CD4-positive, alpha-beta T cell treated with Interleukin-15 for 1 hour (primary cell): ENCODE data around the gene SCYGR6.
A peak's percentile ranks its signal among the peaks of the same experiment; 100 is the strongest.
"Not testable (repeated sequence)": the region's sequence is repeated elsewhere in the genome, so short reads cannot be mapped to it uniquely, and the experiment has no call there.

Experiments
- DNase-seq: peaks from one replicate; pipeline ENCODE4 v3.0.0-alpha.2; 2020

The SCYGR6 gene, protein sequence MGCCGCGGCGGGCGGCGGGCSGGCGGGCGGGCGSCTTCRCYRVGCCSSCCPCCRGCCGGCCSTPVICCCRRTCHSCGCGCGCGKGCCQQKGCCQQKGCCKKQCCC

DNA sequence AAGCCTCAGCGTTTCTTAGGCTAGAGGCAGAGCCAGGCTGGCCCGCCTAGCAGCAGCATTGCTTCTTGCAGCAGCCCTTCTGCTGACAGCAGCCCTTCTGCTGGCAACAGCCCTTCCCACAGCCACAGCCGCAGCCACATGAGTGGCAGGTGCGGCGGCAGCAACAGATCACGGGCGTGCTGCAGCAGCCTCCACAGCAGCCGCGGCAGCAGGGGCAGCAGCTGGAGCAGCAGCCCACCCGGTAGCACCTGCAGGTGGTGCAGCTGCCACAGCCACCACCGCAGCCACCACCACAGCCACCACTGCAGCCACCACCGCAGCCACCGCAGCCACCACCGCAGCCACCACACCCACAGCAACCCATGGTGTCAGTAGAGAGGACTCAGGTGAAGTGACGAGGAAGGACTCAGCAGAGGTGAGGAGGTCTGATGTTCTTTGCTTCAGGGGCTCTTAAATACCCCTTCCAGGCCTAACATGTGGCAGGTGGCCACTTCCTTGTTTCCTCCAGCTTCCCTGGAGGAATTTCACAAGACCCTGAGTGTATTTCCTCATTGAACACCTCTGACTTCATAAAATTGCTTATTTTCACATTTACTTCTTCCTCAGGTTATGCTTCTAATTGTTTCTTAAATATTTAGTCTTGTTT is at the start of gene SCYGR6:
Gene SCYGR6 (minus strand): TSS at position 364 of the 646 bp plus-strand sequence. CDS start 0 bp downstream, at position 364.
- DNase-seq: no peak

DNA sequence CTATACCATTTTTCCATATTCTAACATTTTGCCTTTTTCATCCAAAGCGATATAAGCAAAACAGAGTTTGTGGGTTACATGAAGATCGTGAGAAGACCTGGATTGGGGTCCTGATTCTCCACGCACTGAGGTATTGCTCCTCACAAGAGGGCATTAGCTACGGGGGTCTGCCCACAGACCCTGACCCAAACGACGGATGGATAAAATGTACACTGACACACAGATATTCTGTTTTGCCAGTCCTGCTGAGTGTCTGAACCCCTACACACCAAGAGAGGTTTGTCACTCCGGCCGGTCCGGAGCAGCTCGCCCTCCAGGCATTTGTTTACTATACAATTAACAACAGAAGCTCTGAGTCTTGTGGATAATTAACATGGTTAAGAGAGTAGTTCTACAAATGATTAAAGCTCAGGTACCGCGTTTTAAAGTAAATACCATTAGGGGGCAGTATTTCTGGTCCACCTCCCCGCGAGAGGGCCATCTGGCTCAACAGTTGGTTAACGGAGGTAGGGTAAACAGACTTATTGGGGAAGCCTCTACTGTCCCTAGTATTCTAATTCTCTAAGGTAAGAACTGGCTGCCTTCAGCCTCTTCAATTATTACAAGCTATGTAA is 49.6 kb upstream of the SCYGR6 start:
- DNase-seq: no peak

DNA sequence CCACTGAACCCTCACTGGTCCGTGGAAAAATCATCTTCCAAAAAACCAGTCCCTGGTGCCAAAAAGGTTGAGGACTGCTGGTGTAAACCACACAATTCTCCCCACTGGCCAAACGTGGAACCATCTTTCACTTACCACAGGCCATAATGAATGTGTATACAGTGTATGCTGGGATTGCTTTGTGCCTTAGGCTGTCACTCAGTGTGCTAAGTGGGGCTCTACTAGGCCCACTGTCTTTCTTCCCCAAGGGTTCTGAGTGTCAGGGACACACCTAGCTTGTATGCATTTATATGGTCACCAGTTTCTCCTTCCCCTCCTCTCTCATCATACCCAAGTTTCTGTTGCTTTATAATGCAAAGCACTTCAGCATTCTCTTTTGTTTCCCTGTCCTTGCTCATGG is 48.4 kb upstream of the SCYGR6 start:
- DNase-seq: no peak

DNA sequence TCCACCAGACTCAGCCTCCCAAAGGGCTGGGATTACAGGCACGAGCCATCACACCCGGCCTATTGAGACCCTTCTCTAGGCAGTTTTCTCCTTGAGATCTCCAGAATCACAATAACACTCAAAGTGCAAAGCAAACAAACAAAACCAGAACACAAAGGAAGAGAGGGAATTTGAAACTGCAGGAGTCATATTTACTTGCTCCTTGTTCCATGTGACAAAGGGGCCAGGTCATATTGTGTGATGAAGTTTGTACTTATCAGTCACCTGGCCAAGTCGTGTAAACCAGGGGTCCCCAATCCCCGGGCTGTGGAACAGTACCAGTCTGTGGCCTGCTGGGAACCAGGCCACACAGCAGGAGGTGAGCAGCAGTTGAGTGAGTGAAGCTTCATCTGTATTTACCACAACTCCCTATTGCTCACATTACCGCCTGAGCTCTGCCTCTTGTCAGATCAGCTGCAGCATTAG is 47.7 kb upstream of the SCYGR6 start:
- DNase-seq: no peak

DNA sequence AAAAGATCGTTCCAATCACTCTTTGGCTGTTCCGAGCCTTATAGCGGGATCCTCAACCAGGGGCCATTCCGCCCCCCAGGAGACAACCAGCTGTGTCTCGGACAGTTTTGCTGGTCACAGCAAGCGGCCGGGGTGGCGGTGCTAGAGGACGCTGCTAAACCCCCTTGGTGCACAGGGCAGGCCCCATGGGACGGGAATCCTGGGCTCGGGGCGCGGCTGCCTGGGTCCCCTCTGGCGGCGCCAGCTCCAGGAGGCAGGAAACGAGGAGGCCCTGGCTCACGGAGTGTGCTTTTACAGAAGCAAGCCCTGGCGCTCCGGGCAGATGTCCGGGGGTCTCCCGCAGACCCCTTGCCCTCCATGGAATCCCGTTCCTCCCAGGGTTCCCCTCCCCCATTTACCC is 43.3 kb upstream of the SCYGR6 start:
- no peak for DNase-seq

DNA sequence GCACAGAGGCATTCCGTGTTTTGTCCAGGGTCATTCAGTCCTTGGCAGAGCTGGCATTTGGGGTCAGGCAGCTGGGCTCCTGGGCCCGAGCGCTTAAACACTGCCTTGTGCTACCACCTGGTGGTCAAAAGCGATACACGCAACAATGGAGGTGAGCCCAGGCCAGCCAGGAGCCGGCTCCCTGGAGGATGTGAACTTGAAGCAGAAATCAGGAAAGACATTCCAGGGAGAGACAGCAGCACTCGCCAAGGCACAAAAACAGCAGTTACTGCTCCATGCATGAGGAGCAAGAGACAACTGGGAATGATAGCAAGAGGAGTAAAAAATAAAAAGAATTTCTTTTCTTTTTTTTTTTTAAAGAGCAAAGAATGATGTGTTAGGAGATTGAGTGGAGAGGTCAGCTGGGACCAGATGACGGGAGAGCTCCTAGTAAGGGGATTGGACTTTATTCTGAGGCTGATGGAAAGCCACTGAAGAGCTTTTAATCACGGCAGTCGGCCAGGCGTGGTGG is 41.9 kb upstream of the SCYGR6 start:
- DNase-seq: peak; percentile 36

DNA sequence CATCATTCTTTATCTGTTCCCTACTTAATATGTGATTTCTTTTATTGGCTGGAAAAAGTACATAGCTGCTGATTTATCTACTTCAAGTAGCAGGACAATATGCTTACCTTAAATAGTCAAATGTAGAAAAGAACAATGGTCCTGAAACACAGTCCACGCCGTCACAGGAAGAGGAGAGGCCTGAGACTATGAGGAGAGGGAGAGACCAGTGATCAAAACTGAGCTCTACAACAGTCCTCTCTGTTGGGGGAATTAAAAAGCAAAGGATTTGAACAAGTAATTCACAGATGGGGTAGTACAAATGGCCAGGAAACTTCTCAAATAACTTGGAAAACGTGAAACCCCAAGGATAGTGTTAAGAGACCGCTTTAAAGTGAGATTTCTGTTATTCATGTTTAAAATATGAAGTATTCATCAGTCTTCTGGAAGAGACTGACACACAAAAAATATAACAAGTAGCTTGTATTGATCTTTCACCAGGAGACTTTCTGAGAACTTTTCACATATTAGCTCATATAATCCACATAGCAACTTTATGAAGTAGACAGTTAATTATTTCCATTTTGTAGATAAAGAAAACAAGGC is 41.3 kb upstream of the SCYGR6 start:
- DNase-seq: no peak

DNA sequence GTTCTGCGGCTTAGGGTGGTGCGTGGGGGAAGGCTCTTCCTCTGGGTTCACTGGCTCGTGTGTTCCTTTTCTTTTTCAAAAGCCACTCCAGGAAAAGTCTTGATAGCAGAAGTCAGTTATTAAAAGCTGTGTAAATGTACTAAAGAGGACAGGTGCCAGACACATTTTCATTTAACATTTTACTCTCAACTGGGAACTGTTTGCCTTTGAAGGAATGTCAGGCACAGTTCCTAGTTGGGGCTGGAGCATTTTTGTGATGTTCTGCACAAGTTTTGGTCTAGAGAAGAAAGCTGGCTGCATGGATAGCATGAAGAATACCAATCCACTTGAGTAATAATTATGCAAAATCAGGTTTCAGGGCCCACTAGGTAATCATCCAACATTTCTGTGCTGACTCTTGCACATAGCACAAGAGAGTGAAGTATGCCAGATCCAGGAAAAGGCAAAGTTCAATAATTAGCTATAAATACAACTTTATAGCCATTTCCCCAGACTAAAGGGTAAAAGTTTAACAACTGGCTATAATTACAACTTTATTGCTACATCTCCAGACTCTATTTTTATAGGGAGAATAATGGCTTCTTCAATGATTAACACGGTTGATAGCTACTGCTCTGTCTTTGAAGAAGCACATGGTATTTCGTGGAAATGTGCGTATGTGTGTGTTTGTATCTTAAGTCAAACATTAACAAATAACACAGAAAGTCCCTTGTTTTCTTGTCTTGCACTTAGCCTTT is 37.4 kb upstream of the SCYGR6 start:
- no peak for DNase-seq

DNA sequence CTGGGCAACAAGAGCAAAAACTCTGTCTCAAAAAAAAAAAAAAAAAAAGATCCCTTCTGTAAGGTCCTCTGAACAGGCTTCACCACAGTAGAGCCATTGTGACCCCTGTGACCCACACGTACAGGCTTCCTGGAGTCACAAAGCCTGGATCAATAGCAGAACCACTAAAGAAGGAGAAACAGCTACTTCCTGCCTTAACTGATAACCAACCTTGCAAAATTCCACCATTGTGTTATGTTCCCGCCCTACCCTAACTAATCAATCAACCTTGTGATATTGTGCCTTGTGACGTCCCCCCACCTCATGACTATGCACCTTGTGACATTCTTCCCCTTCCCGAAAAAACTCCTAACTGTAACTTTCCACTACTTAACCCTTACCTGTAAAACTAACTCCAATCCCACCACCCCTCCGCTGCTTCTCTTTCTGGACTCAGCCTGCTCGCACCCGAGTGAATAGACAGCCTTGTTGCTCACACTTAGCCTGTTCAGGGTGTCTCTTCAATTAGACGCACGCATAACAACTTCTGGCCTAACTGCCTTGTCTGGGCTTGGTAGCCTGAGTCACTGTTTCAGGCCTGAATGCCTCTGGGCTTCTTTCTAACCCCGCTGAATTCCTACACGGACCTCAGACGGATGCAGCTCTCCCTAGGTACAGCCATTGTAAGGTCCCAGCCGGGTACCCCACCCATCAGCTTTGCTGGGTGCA is 35.0 kb upstream of the SCYGR6 start:
- DNase-seq: no peak

DNA sequence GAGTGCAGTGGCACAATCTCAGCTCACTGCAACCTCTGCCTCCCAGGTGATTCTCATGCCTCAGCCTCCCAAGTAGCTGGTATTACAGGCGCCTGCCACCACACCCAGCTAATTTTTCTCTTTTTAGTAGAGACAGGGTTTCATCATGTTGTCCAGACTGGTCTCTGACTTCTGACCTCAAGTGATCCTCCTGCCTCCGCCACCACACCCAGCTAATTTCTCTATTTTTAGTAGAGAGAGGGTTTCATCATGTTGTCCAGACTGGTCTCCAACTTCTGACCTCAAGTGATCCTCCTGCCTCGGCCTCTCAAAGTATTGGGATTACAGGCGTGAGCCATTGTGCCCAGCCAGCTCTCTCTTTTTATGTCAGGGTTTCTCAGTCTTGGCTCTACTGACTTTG is 31.7 kb upstream of the SCYGR6 start:
- not testable (repeated sequence) for DNase-seq

DNA sequence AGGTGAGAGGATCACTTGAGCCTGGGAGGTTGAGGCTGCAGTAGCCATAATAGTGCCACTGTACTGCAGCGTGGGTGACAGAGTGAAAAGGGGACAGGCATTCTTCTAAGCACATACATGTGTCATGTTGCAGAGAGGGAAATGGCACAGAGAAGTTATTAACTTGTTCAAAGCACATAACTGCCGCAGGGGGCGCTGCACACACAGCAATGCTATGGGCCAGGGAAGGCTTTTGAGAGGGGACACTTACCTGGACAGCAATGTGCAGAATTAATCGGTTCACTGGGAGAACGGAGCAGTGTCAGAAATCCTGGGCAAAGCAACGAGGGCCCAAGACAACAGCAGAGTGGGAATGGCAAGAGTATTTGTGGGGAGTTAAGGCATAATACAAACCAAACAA is 23.5 kb upstream of the SCYGR6 start:
- no peak for DNase-seq

DNA sequence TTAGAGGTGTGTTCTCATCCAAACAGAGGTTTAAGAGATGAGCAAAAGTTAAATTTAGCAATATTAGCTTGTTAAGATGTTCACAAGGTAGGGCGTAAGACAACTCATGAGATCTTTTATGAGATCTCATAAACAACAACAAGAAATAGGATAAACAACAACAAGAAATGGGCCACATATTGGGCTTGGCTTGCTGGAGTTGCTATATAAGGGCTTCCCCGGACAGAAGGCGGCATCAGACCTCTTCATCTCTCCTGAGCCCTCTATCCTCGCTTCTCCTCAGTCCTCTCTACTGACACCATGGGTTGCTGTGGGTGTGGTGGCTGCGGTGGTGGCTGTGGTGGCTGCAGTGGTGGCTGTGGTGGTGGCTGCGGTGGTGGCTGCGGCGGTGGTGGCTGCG is 21.0 kb upstream of the SCYGR6 start, which contains the start of gene SCYGR8:
Gene SCYGR8 (plus strand): TSS at position 301 of the 400 bp plus-strand sequence. CDS start 0 bp downstream, at position 301.
- DNase-seq: no peak

DNA sequence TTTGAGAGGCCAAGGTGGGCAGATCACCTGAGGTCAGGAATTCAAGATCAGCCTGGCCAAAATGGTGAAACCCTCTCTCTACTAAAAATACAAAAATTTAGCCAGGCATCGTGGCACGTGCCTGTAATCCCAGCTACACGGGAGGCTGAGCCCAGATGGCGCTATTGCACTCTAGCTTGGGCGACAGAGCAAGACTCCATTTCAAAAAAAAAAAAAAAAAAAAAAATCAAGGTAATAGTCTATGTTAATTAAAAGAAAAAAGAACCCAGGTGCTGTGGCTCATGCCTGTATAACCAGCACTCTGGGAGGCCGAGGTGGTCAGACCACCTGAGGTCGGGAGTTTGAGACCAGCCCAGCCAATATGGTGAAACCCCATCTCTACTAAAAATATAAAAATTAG is 16.1 kb upstream of the SCYGR6 start:
- not testable (repeated sequence) for DNase-seq

DNA sequence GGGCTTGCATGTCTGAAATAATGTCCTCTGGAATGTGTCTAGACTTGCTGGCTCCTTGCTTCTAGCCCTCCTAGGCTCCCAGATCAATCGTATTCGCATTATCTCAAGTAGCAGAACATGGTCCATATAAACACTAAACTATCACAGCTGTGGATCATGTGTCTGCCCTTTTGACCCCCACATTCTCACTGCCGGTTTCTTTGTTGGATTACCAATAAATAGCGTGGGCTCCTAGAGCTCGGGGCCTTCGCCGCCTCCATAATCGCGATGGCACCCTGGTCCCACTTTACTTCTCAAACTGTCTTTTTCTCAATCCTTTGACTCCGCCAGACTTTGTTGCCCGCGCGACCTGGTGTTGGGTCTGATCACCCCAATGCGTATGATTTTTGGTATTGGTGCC is 14.8 kb upstream of the SCYGR6 start:
- DNase-seq: no peak

DNA sequence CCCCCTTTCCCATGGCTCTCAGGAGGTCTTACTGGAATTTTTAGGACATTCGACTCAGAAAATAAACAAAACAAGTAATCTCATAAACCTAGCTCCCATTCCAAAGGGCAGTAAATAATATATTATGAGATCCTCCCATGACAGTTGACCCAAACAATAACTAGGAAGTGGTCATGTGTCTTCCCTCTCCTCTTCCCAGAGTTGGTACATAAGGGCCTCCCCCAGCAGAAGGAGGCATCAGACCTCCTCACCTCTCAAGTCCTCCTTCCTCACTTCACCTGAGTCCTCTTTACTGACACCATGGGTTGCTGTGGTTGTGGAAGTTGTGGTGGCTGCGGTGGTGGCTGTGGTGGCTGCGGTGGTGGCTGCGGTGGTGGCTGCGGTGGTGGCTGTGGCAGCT is 3.5 kb upstream of the SCYGR6 start, which contains the start of gene SCYGR7:
Gene SCYGR7 (plus strand): TSS at position 301 of the 400 bp plus-strand sequence. CDS start 0 bp downstream, at position 301.
- DNase-seq: no peak

DNA sequence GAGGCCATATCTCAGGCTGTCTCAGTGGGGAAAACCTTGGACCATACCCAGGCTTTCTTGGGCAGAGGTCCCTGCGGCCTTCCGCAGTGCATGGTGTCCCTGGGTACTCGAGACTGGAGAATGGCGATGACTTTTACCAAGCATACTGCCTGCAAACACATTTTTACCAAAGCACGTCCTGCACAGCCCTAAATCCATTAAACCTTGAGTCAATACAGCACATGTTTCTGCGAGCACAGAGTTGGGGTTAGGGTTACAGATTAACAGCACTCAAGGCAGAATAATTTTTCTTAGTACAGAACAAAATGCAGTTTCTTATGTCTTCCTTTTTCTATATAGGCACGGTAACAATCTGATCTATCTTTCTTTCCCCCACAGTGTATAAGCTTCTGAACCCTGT is 1.7 kb downstream of the SCYGR6 start:
- not testable (repeated sequence) for DNase-seq

DNA sequence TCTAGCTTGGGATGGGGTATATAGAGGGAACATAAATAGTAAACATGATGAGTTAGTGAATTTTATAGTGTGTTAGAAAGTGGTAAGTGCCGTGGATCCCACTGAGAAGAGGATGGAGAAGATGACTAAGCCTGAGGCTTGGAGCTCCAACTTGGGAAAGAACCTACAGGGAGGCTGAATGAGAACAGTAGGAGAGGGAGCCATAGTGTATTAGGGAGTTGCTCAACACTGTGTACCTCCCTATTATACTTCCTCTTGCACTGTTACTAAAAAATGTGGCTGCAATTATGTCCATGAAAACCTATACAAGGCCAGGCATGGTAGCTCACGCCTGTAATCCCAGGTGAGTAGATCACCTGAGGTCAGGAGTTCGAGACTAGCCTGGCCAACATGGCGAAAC is 3.9 kb downstream of the SCYGR6 start:
- DNase-seq: no peak

DNA sequence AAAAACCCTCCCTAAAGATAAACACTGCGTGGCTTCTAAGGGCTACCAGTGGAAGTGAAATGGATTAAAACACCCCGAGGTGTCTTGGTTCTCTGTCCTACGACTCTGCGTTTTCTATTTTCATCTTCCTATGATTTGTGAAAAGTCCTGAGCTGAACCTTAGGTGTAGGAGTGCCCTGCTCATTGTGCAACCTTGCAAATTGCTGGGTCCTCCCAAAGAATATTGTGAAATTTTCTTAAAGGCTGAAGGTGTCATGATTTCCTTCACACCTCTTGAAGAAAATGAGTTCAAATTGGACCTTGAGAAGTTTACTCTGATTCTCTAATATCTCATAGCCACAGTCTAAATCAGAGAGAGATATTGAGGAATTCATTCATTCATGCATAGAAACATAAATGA is 4.9 kb downstream of the SCYGR6 start:
- no peak for DNase-seq

DNA sequence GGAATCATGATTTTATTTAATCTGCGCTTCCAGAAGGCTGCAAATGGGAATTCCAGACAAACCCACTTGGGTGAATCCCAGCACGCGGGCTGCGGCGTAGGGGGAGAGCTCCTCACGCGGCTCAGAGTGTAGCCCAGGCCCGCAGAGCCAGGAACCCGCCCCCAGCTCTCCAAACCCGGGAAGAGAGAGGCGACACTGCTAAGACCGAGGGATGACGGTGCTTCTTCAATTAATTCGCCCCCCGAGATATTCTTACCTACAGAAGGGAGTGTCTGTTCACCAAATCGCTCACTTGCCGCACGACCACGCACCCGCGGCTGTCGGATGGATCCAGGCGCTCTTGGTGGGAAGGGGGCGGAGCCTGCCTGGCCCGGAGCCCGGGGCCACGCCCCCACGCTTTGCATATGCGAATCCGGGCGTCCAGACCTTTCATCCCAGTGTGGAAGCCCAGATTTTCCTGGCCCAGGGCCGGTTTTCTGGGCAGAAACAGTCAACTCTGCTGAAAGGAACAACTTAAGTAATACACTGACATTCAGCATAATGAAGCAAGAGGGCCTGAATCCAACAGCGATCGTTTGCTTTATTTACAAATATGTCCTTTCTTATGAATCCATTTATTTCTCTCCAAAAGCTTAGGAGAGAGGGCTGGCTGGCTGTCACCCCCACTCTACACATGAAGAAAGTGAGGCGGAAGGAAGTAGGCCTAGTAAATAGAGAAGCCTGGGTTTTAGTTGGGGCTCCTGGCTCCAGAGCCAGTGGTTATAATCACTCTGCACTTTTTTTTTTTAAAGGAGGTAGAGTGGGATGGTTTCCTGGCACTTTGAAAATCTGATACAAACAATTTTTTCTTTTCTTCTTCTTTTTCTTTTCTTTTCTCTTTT is 6.6 kb downstream of the SCYGR6 start, which contains the start of gene SLC19A3:
Gene SLC19A3 (minus strand): TSS at position 342 of the 881 bp plus-strand sequence. CDS start 15,710 bp downstream, outside the sequence.
- no peak for DNase-seq

DNA sequence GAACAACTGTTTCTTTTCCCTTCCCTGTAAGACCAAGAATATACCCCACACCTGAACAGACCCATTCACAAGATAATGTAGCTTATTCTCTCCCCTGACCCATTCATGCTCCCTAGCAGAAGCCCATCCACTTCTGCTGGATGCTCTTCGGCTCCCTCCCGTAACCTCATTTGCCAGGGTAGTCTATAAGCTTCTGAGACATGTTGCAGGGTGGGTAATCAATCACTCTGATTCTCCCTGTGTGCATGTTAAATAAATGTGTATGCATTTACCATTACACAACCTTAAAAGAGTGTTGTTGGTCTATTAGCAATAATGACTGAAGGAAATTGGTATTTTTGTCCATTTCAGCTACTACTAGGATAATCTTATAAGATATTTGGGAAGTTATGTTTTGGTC is 8.1 kb downstream of the SCYGR6 start:
- DNase-seq: no peak

DNA sequence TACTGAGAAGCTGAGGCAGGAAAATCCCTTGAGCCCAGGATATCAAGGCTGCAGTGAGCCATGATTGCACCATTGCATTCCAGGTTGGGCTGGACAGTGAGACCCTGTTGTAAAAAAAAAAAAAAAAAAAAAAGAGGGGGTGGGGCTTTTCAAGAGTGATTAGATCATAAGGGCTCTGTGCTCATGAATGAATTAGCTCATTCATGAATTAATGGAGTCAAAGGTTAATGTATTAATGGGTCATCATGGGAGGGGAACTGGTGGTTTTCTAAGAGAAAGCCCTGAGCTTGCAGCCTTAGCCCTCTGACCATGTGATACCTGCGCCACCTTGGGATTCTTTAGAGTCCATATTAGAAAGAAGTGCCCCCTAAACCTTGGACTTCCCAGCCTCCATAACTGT is 11.3 kb downstream of the SCYGR6 start:
- no peak for DNase-seq
